GM23338 (cell line): Measurements from ENCODE around the gene GJB3. TPM values are rescaled to one million over a fixed set of nuclear protein-coding genes. Genes with fewer than 3 reads are reported as not detected.

Experiments used
- ATAC-seq: fragments of 200-7000 bp; cut with Tn5 transposase; 3 replicates; pipeline ENCODE4 v1.9.1; 2020
- DNase-seq: peaks from one replicate; pipeline ENCODE4 v3.0.0-alpha.2; 2015; ENCODE audit warnings: low spot score
- H2AFZ ChIP-seq: fragments of 200-600 bp; sonication (generic); 2 replicates; pipeline ENCODE4 v1.8.0; 2016; ENCODE audit warnings: antibody characterized with exemption, mild to moderate bottlenecking, moderate library complexity
- H3F3A ChIP-seq: fragments of 200-600 bp; sonication (generic); replicated peaks from 2 replicates; pipeline ENCODE4 v1.8.0; 2017; ENCODE audit warnings: antibody characterized with exemption, mixed run types, low read depth
- H3K27ac ChIP-seq: fragments of 200-600 bp; sonication (generic); 2 replicates; pipeline ENCODE4 v1.6.1; 2016; ENCODE audit warnings: low read depth
- H3K27me3 ChIP-seq: fragments of 200-600 bp; sonication (generic); 2 replicates; pipeline ENCODE4 v1.8.0; 2016; ENCODE audit warnings: mild to moderate bottlenecking, mixed run types, moderate library complexity; ENCODE audit not compliant: insufficient read depth
- H3K36me3 ChIP-seq: fragments of 200-600 bp; sonication (generic); 2 replicates; pipeline ENCODE4 v1.8.0; 2016; ENCODE audit warnings: mild to moderate bottlenecking; ENCODE audit not compliant: insufficient read depth
- H3K4me1 ChIP-seq: fragments of 200-600 bp; sonication (generic); 2 replicates; pipeline ENCODE4 v1.8.0; 2016; ENCODE audit warnings: mild to moderate bottlenecking, moderate library complexity; ENCODE audit not compliant: insufficient read depth
- H3K4me2 ChIP-seq: fragments of 200-600 bp; sonication (generic); 2 replicates; pipeline ENCODE4 v1.7.1; 2017; ENCODE audit warnings: mixed run types
- H3K4me3 ChIP-seq: fragments of 200-600 bp; sonication (generic); 2 replicates; pipeline ENCODE4 v1.6.1; 2016; ENCODE audit warnings: mixed run types
- H3K79me2 ChIP-seq: fragments of 200-600 bp; sonication (generic); replicated peaks from 2 replicates; pipeline ENCODE4 v1.8.0; 2017; ENCODE audit warnings: mild to moderate bottlenecking; ENCODE audit not compliant: insufficient read depth
- H3K9me2 ChIP-seq: fragments of 200-600 bp; sonication (generic); 2 replicates; pipeline ENCODE4 v1.8.0; 2017; ENCODE audit not compliant: insufficient read depth
- H4K20me1 ChIP-seq: fragments of 200-600 bp; sonication (generic); replicated peaks from 2 replicates; pipeline ENCODE4 v1.8.0; 2017; ENCODE audit warnings: mild to moderate bottlenecking; ENCODE audit not compliant: insufficient read depth
- H3K27ac Mint-ChIP-seq: 2 replicates; pipeline ENCODE4 v1.8.0; 2020; ENCODE audit warnings: inconsistent platforms, mild to moderate bottlenecking, moderate library complexity, mixed read lengths
- H3K27me3 Mint-ChIP-seq: 3 replicates; pipeline ENCODE4 v1.8.0; 2022; ENCODE audit warnings: low read depth, mild to moderate bottlenecking, moderate library complexity, mixed read lengths, inconsistent platforms; ENCODE audit not compliant: insufficient read depth, poor library complexity
- H3K36me3 Mint-ChIP-seq: 3 replicates; pipeline ENCODE4 v1.8.0; 2021; ENCODE audit warnings: low read depth, mild to moderate bottlenecking, inconsistent platforms, moderate library complexity, mixed read lengths
- H3K4me1 Mint-ChIP-seq: 3 replicates; pipeline ENCODE4 v1.8.0; 2020; ENCODE audit warnings: mild to moderate bottlenecking, inconsistent platforms, mixed read lengths
- H3K4me3 Mint-ChIP-seq: 3 replicates; pipeline ENCODE4 v1.8.0; 2021; ENCODE audit warnings: moderate library complexity, mild to moderate bottlenecking, inconsistent platforms, mixed read lengths
- H3K9me3 Mint-ChIP-seq: 3 replicates; pipeline ENCODE4 v1.8.0; 2020; ENCODE audit warnings: moderate library complexity, mild to moderate bottlenecking, inconsistent platforms, mixed read lengths
- CREB1 ChIP-seq: fragments of 250-450 bp; sonication (Bioruptor Pico); IDR thresholded peaks from 2 replicates; pipeline ENCODE4 v1.5.0; 2020; ENCODE audit warnings: low read depth, mild to moderate bottlenecking, moderate library complexity
- CTCF ChIP-seq, 2 experiments: fragments of 200-600 bp in 1 of 2; sonication (generic) in 1 of 2; conservative IDR thresholded peaks; 2 replicates each; pipeline versions ENCODE4 v1.5.1 to v1.6.1; 2016 to 2017; ENCODE audit warnings: antibody characterized with exemption in 2 of 2, low read depth in 2 of 2, mild to moderate bottlenecking in 2 of 2, moderate library complexity in 1 of 2
- EZH2phosphoT487 ChIP-seq: fragments of 200-600 bp; sonication (generic); IDR thresholded peaks from one replicate; pipeline ENCODE4 v1.8.1; 2018; ENCODE audit warnings: antibody characterized with exemption; ENCODE audit not compliant: unreplicated experiment
- JUNB ChIP-seq: IDR thresholded peaks from one replicate; pipeline ENCODE4 v1.6.1; 2016; ENCODE audit warnings: antibody characterized with exemption; ENCODE audit not compliant: unreplicated experiment
- NANOG ChIP-seq: IDR thresholded peaks from 2 replicates; pipeline ENCODE4 v1.6.1; 2016; ENCODE audit warnings: antibody characterized with exemption, borderline replicate concordance
- POLR2AphosphoS5 ChIP-seq: IDR thresholded peaks from 2 replicates; pipeline ENCODE4 v1.6.1; 2016; ENCODE audit warnings: antibody characterized with exemption, low read depth
- REST ChIP-seq: IDR thresholded peaks from one replicate; pipeline ENCODE4 v1.6.1; 2018; ENCODE audit warnings: antibody characterized with exemption; ENCODE audit not compliant: unreplicated experiment
- STAT1 ChIP-seq: IDR thresholded peaks from one replicate; pipeline ENCODE4 v1.6.1; 2016; ENCODE audit warnings: antibody characterized with exemption; ENCODE audit not compliant: unreplicated experiment
- ZNF331 ChIP-seq: fragments of 250-450 bp; sonication (Bioruptor Pico); IDR thresholded peaks from 2 replicates; pipeline ENCODE4 v1.5.0; 2020; ENCODE audit warnings: low read depth, mild to moderate bottlenecking, moderate library complexity
- polyA plus RNA-seq: library from polyadenylated mRNA; unstranded; fragments of >200 nt; fragmentation: Nextera tagmentation; extraction: Ambion mirVana; gene quantifications from 2 replicates; pipeline ENCODE4 v1.2.1, GENCODE V29; 2016
- total RNA-seq: library from RNA; depleted of rRNA; stranded (reverse); fragments of >200 nt; shearing (Covaris generic); gene quantifications from 2 replicates; pipeline ENCODE4 v1.2.3, GENCODE V29; 2014

The GJB3 gene
- total and polyA plus RNA-seq, 2 experiments from 2014 or later, result 0.26 to 0.31 TPM

- Histone ChIP-seq H3K79me2 (no peaks in the 10 kb centered on the region), H3K4me2 (no peak overlapping the region), H3K9me2 (no peaks in the 10 kb centered on the region), H3K4me1 (no peaks in the 10 kb centered on the region; the same call in 1 of the 2 replicates), H3K36me3 (no peaks in the 10 kb centered on the region), H3K27me3 (no peaks in the 10 kb centered on the region), H2AFZ (peak overlapping the region; percentile 74; the same call in 1 of the 2 replicates), H3K4me3 (no peak overlapping the region), H3K27ac (no peak overlapping the region), H3F3A (no peaks in the 10 kb centered on the region), H4K20me1 (no peaks in the 10 kb centered on the region)
- no peak overlapping the region for H3K4me3 Mint-ChIP-seq
- no peaks in the 10 kb centered on the region; the same call in 2 of the 3 replicates for H3K9me3 Mint-ChIP-seq
- ATAC-seq, result peak; percentile 93
- H3K36me3 Mint-ChIP-seq, result no peaks in the 10 kb centered on the region
- no peak overlapping the region for H3K27ac Mint-ChIP-seq
- H3K4me1 Mint-ChIP-seq, result peaks cover 18% of the 10 kb centered on the region
- H3K27me3 Mint-ChIP-seq, result peaks cover 4% of the 10 kb centered on the region
- TF ChIP-seq NANOG (no peak), CTCF (conservative IDR thresholded peaks at IDR 0.05; ENCODE audit: low read depth in 2 of 2) (peak; percentile 70 to 97)
- DNase-seq, result peak; percentile 90
Measured at GRCh38 chr1:34742667-34743270, 38.2 kb upstream of the GJB3 start.

GRCh38 chr1:34743775-34744174, 37.2 kb upstream of the GJB3 start:
- Mint-ChIP-seq H3K27ac (no peak overlapping the region), H3K4me1 (peaks cover 21% of the 10 kb centered on the region), H3K36me3 (no peaks in the 10 kb centered on the region), H3K4me3 (no peak overlapping the region), H3K9me3 (no peaks in the 10 kb centered on the region; the same call in 2 of the 3 replicates), H3K27me3 (peaks cover 4% of the 10 kb centered on the region)
- no peaks in the 10 kb centered on the region for H3K36me3 ChIP-seq
- H3K27me3 ChIP-seq, result no peaks in the 10 kb centered on the region
- ATAC-seq (no peak), DNase-seq (no peak)
- no peak overlapping the region for H3K4me3 ChIP-seq
- H3F3A ChIP-seq, result no peaks in the 10 kb centered on the region
- H3K4me1 ChIP-seq, result no peaks in the 10 kb centered on the region; the same call in 1 of the 2 replicates
- no peaks in the 10 kb centered on the region for H4K20me1 ChIP-seq
- no peaks in the 10 kb centered on the region for H3K79me2 ChIP-seq
- no peak overlapping the region for H2AFZ ChIP-seq
- no peak overlapping the region for H3K4me2 ChIP-seq
- H3K27ac ChIP-seq, result no peak overlapping the region
- H3K9me2 ChIP-seq, result no peaks in the 10 kb centered on the region
- TF ChIP-seq NANOG (no peak), ZNF331 (CRISPR knock-in tag) (no peak), JUNB (no peak), CTCF (conservative IDR thresholded peaks at IDR 0.05; ENCODE audit: low read depth in 2 of 2) (no peak), CREB1 (no peak), REST (no peak), POLR2AphosphoS5 (no peak), STAT1 (no peak), EZH2phosphoT487 (no peak)
